Colonic mucosa (tissue), 4 donors: ENCODE results near the gene HIVEP3. TPM values are rescaled to one million over a fixed set of nuclear protein-coding genes. Genes with fewer than 3 reads are reported as not detected.

ENCODE experiments used
- DNase-seq: peaks from one replicate; pipeline ENCODE4 v3.0.0-alpha.2; 2020
- H3K27ac ChIP-seq: fragments of 200-600 bp; one replicate; pipeline ENCODE4 v1.8.0; 2021
- H3K27me3 ChIP-seq: fragments of 200-600 bp; one replicate; pipeline ENCODE4 v1.8.0; 2021
- H3K36me3 ChIP-seq: fragments of 200-600 bp; one replicate; pipeline ENCODE4 v1.8.0; 2021
- H3K4me1 ChIP-seq: fragments of 200-600 bp; one replicate; pipeline ENCODE4 v1.8.0; 2021; ENCODE audit warnings: mild to moderate bottlenecking
- H3K4me3 ChIP-seq: fragments of 200-600 bp; one replicate; pipeline ENCODE4 v1.8.0; 2021
- H3K9ac ChIP-seq, 2 donors: one replicate each; pipeline ENCODE4 v1.7.0; 2013; ENCODE audit warnings: control low read depth in 2 of 2, low read depth in 2 of 2, low read length in 2 of 2
- H3K9me3 ChIP-seq: fragments of 200-600 bp; one replicate; pipeline ENCODE4 v1.8.0; 2021
- intact Hi-C: fragments of 100-400 bp; cut with DNase I; formaldehyde crosslinking; loops from one replicate; pipeline ENCODE4 v1.14.1; 2022
- total RNA-seq, 2 donors: library from RNA; stranded (reverse); fragmentation: NEBNext Ultra II Directional in 1 of 2; extraction: Animal tissue kit (Norgen Biotek cat#: 25700) in 1 of 2; gene quantifications; one replicate each; pipeline ENCODE4 v1.2.1, GENCODE V29; 2021
- TF ChIP-seq, protein P1 (sequence below): fragments of 200-600 bp; IDR thresholded peaks from one replicate; pipeline ENCODE4 v1.8.0; 2022; ENCODE audit warnings: antibody characterized with exemption, mild to moderate bottlenecking
- donor health status: healthy.
- donor health status: DM: no; HTN: no; CAD: no.
- donor health status: DM: no; HTN: no; CAD: no.

Gene HIVEP3
- total RNA-seq, 2 donors from 2014 or later = 1.9 to 3.3 TPM

DNA sequence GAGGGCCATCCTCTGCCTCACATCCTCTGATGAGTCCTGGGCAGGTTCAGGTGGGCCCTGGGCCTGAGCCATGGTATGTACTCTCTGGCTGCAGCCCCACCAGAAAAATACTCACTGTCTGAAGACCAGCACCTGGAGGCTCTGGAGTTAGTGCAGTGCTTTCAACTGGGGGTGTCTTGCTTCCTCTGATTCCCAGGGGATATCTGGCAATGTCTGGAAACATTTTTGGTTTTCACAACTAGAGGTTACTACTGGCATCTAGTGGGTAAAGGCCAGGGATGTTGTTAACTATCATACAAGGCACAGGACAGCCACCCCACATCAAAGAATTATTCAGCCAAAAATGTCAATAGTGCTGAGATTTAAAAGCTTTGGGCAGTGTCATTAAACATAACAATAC, 152.7 kb downstream of the HIVEP3 start:
- Histone ChIP-seq H3K27ac (no peak overlapping the region), H3K4me3 (no peak overlapping the region), H3K36me3 (no peaks in the 10 kb centered on the region), H3K27me3 (no peaks in the 10 kb centered on the region), H3K4me1 (no peaks in the 10 kb centered on the region), H3K9me3 (no peaks in the 10 kb centered on the region), H3K9ac (no peak overlapping the region)
- TF ChIP-seq, protein P1, sequence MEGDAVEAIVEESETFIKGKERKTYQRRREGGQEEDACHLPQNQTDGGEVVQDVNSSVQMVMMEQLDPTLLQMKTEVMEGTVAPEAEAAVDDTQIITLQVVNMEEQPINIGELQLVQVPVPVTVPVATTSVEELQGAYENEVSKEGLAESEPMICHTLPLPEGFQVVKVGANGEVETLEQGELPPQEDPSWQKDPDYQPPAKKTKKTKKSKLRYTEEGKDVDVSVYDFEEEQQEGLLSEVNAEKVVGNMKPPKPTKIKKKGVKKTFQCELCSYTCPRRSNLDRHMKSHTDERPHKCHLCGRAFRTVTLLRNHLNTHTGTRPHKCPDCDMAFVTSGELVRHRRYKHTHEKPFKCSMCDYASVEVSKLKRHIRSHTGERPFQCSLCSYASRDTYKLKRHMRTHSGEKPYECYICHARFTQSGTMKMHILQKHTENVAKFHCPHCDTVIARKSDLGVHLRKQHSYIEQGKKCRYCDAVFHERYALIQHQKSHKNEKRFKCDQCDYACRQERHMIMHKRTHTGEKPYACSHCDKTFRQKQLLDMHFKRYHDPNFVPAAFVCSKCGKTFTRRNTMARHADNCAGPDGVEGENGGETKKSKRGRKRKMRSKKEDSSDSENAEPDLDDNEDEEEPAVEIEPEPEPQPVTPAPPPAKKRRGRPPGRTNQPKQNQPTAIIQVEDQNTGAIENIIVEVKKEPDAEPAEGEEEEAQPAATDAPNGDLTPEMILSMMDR = no peak
- intact Hi-C loops = no loop called here
- DNase-seq = no peak

DNA sequence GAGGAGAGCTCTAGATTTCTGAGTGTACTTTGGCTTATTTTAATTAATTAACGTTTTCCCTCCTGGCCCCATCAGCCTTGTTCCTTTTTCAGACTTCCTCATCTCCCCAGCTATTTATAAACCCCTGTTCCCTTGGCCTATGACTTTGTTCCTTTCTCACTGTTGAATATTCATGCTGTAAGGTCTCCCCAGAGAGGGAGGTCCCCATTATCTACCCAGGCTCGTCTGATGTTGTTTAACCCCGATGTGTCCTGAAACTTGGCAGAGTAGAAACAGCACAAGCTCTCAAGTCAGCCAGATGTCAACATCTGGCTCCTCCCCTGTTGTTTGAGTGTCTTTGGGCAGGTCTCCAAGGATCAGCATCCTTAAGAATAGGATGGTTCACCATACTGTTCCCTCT, 153.6 kb downstream of the HIVEP3 start:
- Histone ChIP-seq H3K36me3 (no peaks in the 10 kb centered on the region), H3K9me3 (no peaks in the 10 kb centered on the region), H3K4me1 (no peaks in the 10 kb centered on the region), H3K27ac (no peak overlapping the region), H3K27me3 (no peaks in the 10 kb centered on the region), H3K4me3 (no peak overlapping the region), H3K9ac (no peak overlapping the region)
- TF ChIP-seq, protein P1 = no peak
- intact Hi-C loops = no loop called here
- DNase-seq = no peak

DNA sequence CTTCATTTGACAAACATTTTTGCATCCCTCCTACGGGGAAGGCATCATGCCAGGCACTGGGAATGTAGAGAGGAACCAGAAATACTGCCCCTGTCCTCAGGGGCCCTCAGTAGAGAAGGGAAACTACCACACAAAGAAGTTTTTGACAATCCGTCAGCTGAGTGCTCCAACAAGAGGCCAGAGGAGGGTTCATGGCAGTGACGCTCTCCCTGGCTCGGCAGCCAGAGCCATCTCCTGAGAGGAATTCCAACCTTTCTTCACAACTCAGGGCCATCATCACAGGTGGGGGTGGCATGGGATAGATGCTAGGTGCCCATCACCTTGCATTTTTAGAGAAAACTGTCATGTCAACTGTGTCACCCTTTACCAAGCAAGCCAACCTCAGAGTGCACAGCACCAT, 154.1 kb downstream of the HIVEP3 start:
- Histone ChIP-seq H3K9ac (no peak overlapping the region), H3K9me3 (no peaks in the 10 kb centered on the region), H3K27me3 (no peaks in the 10 kb centered on the region), H3K36me3 (no peaks in the 10 kb centered on the region), H3K4me1 (no peaks in the 10 kb centered on the region), H3K4me3 (no peak overlapping the region), H3K27ac (no peak overlapping the region)
- intact Hi-C loops = no loop called here
- TF ChIP-seq, protein P1 = no peak
- no peak for DNase-seq

DNA sequence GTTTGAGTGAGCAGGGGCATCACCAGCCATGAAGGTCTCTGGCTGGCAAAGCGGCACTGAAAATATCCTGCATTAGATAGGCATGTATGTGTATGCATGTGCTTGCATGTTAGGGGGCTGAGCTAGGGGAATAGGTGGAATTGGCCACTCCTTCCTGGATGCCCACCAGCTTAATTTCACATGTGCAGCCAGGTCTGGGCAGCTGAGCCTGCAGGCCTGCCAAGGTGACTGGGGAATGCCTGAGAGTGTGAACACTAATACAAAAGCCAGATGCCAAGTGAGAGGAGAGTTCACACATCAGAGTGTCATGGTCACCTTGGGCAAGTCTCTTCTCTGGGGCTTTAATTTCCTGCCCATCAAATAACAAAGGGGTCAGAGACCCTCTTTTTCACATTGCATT, 155.9 kb downstream of the HIVEP3 start:
- H3K27ac ChIP-seq = no peak overlapping the region
- TF ChIP-seq, protein P1 = no peak
- DNase-seq = no peak
- H3K4me1 ChIP-seq = no peaks in the 10 kb centered on the region
- intact Hi-C loops = no loop called here
- H3K36me3 ChIP-seq = no peaks in the 10 kb centered on the region
- no peaks in the 10 kb centered on the region for H3K9me3 ChIP-seq
- H3K4me3 ChIP-seq = no peak overlapping the region
- H3K9ac ChIP-seq = no peak overlapping the region
- no peaks in the 10 kb centered on the region for H3K27me3 ChIP-seq

DNA sequence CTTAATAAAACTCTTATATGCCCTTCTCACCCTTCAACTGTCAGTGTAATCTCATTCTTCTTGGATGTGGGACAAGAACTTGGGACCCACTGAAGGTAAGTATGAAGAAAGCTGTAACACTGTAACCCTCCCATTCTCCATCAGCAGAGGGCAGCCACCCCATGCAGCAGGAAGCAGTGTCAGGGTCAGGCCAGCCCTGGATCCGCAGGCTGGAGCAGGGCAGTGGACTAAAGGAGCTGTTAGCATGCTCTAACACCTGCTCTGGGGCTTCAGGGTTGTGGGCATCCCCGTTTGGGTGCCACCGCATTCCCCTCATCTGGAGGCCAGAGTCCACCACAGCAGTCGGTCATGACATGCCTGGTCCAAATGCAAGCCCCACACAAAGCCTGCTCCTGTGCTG, 156.5 kb downstream of the HIVEP3 start:
- no peak overlapping the region for H3K27ac ChIP-seq
- no peak for DNase-seq
- H3K9ac ChIP-seq = no peak overlapping the region
- TF ChIP-seq, protein P1 = no peak
- no peaks in the 10 kb centered on the region for H3K27me3 ChIP-seq
- H3K9me3 ChIP-seq = no peaks in the 10 kb centered on the region
- no peaks in the 10 kb centered on the region for H3K4me1 ChIP-seq
- no peaks in the 10 kb centered on the region for H3K36me3 ChIP-seq
- no peak overlapping the region for H3K4me3 ChIP-seq
- intact Hi-C loops = no loop called here
